ENCODE data around the gene CIB4. TPM values are rescaled to one million over a fixed set of nuclear protein-coding genes. Genes with fewer than 3 reads are reported as not detected.

The CIB4 gene
- polyA plus RNA-seq, 3 donors, result 0.40 to 0.92 (median 0.50) TPM

- no peak for DNase-seq (ENCODE audit: low read depth in 3 of 3, low spot score in 2 of 3)
Measured at GRCh38 chr2:26558271-26559043, 82.7 kb downstream of the CIB4 start.

GRCh38 chr2:26557244-26557925, 83.8 kb downstream of the CIB4 start:
- no peak for DNase-seq (ENCODE audit: low read depth in 3 of 3, low spot score in 2 of 3)

GRCh38 chr2:26556309-26557243, 84.6 kb downstream of the CIB4 start:
- no peak for DNase-seq (ENCODE audit: low read depth in 3 of 3, low spot score in 2 of 3)

GRCh38 chr2:26555246-26556133, 85.7 kb downstream of the CIB4 start:
- no peak for DNase-seq (ENCODE audit: low read depth in 3 of 3, low spot score in 2 of 3)

- no peak for DNase-seq (ENCODE audit: low read depth in 3 of 3, low spot score in 2 of 3)
Measured at GRCh38 chr2:26552641-26553374, 88.4 kb downstream of the CIB4 start.

- no peak for DNase-seq (ENCODE audit: low read depth in 3 of 3, low spot score in 2 of 3)
Measured at GRCh38 chr2:26550276-26551015, 90.7 kb downstream of the CIB4 start.

GRCh38 chr2:26542676-26543505, 98.3 kb downstream of the CIB4 start:
- no peak for DNase-seq (ENCODE audit: low read depth in 3 of 3, low spot score in 2 of 3)

- DNase-seq (ENCODE audit: low read depth in 3 of 3, low spot score in 2 of 3), result no peak
Measured at GRCh38 chr2:26542194-26542455, 99.0 kb downstream of the CIB4 start.

GRCh38 chr2:26541401-26542193, 99.6 kb downstream of the CIB4 start:
- no peak for DNase-seq (ENCODE audit: low read depth in 3 of 3, low spot score in 2 of 3)

GRCh38 chr2:26540961-26541360, 100.2 kb downstream of the CIB4 start:
- no peak for DNase-seq (ENCODE audit: low read depth in 3 of 3, low spot score in 2 of 3)

GRCh38 chr2:26540306-26540705, 100.9 kb downstream of the CIB4 start:
- DNase-seq (ENCODE audit: low read depth in 3 of 3, low spot score in 2 of 3), result no peak

GRCh38 chr2:26537826-26538475, 103.2 kb downstream of the CIB4 start:
- no peak for DNase-seq (ENCODE audit: low read depth in 3 of 3, low spot score in 2 of 3)

GRCh38 chr2:26537069-26537825, 103.9 kb downstream of the CIB4 start:
- DNase-seq (ENCODE audit: low read depth in 3 of 3, low spot score in 2 of 3), result no peak

GRCh38 chr2:26536371-26537068, 104.6 kb downstream of the CIB4 start:
- no peak for DNase-seq (ENCODE audit: low read depth in 3 of 3, low spot score in 2 of 3)

- DNase-seq (ENCODE audit: low read depth in 3 of 3, low spot score in 2 of 3), result no peak
Measured at GRCh38 chr2:26535663-26536275, 105.4 kb downstream of the CIB4 start.
